Stimulated activated naive B cell treated with anti-CD40 and anti-IgM and Interleukin-4, amounts not matched to agents 10 μg/mL and 1 μg/mL and 100 μg/mL, for 72 hours (primary cell): ENCODE results near the gene ZNF280C.
"Not testable (repeated sequence)": the region's sequence is repeated elsewhere in the genome, so short reads cannot be mapped to it uniquely, and the experiment has no call there.

ENCODE experiments used
- ATAC-seq, 2 donors: fragments of 150-1000 bp; cut with Tn5 transposase; replicated peaks; 2 replicates each; pipeline ENCODE4 v1.10.0; 2021; ENCODE audit warnings: moderate library complexity in 1 of 2
- DNase-seq: peaks from one replicate; pipeline ENCODE4 v3.0.0; 2021
- H3K27ac Mint-ChIP-seq: one replicate; pipeline ENCODE4 v1.8.0; 2022; ENCODE audit warnings: mild to moderate bottlenecking, mixed read lengths
- H3K27me3 Mint-ChIP-seq, 2 donors: one replicate each; pipeline ENCODE4 v1.8.0; 2022; ENCODE audit warnings: mixed read lengths in 2 of 2
- H3K36me3 Mint-ChIP-seq, 2 donors: one replicate each; pipeline ENCODE4 v1.8.0; 2022; ENCODE audit warnings: mixed read lengths in 2 of 2, mild to moderate bottlenecking in 1 of 2
- H3K4me1 Mint-ChIP-seq, 2 donors: one replicate each; pipeline ENCODE4 v1.8.0; 2022; ENCODE audit warnings: mixed read lengths in 2 of 2, mild to moderate bottlenecking in 1 of 2
- H3K4me3 Mint-ChIP-seq, 2 donors: one replicate each; pipeline ENCODE4 v1.8.0; 2022; ENCODE audit warnings: mild to moderate bottlenecking in 2 of 2, mixed read lengths in 2 of 2, moderate library complexity in 1 of 2
- H3K9me3 Mint-ChIP-seq, 2 donors: one replicate each; pipeline ENCODE4 v1.8.0; 2022; ENCODE audit warnings: mixed read lengths in 2 of 2, mild to moderate bottlenecking in 1 of 2

ZNF280C gene

GRCh38 chrX:130280901-130281300 is 12.2 kb upstream of the ZNF280C start:
- no peak overlapping the region for H3K27ac Mint-ChIP-seq
- H3K9me3 Mint-ChIP-seq, result no peaks in the 10 kb centered on the region
- ATAC-seq (no peak), DNase-seq (no peak)
- H3K4me3 Mint-ChIP-seq, result no peak overlapping the region
- H3K36me3 Mint-ChIP-seq, result no peaks in the 10 kb centered on the region
- H3K27me3 Mint-ChIP-seq, result peaks cover 12 to 13% of the 10 kb centered on the region in 2 donors
- H3K4me1 Mint-ChIP-seq, result no peaks in the 10 kb centered on the region

- not testable (repeated sequence) for H3K4me3 Mint-ChIP-seq, ATAC-seq, H3K36me3 Mint-ChIP-seq, H3K27ac Mint-ChIP-seq, DNase-seq, H3K9me3 Mint-ChIP-seq, H3K27me3 Mint-ChIP-seq, H3K4me1 Mint-ChIP-seq
These were observed 3.6 kb upstream of the ZNF280C start for GRCh38 chrX:130272253-130272652.

- not testable (repeated sequence) for H3K4me3 Mint-ChIP-seq, DNase-seq, H3K9me3 Mint-ChIP-seq, H3K4me1 Mint-ChIP-seq, ATAC-seq, H3K36me3 Mint-ChIP-seq, H3K27me3 Mint-ChIP-seq, H3K27ac Mint-ChIP-seq
These were observed 692 bp upstream of the ZNF280C start for GRCh38 chrX:130269391-130269790.

GRCh38 chrX:130267956-130268448 is 697 bp downstream of the ZNF280C start:
- Mint-ChIP-seq H3K9me3 (peaks cover 0 to 4% of the 10 kb centered on the region in 2 donors), H3K4me3 (peak overlapping the region; percentile 85 to 98), H3K36me3 (peaks cover 0 to 3% of the 10 kb centered on the region in 2 donors), H3K4me1 (peaks cover 7 to 8% of the 10 kb centered on the region in 2 donors), H3K27ac (peak overlapping the region; percentile 95), H3K27me3 (no peaks in the 10 kb centered on the region)
- peak; percentile 11 to 18 for ATAC-seq
- no peak for DNase-seq

- H3K9me3 Mint-ChIP-seq, result no peaks in the 10 kb centered on the region
- H3K27me3 Mint-ChIP-seq, result no peaks in the 10 kb centered on the region
- H3K27ac Mint-ChIP-seq, result no peak overlapping the region
- H3K4me1 Mint-ChIP-seq, result peaks cover 4 to 7% of the 10 kb centered on the region in 2 donors
- DNase-seq (no peak), ATAC-seq (no peak)
- H3K36me3 Mint-ChIP-seq, result no peaks in the 10 kb centered on the region
- H3K4me3 Mint-ChIP-seq, result no peak overlapping the region
These were observed 4.1 kb downstream of the ZNF280C start for GRCh38 chrX:130264573-130264972.

- ATAC-seq, result no peak
- peaks cover 0 to 4% of the 10 kb centered on the region in 2 donors for H3K36me3 Mint-ChIP-seq
- DNase-seq, result no peak
- H3K4me3 Mint-ChIP-seq, result no peak overlapping the region
- H3K4me1 Mint-ChIP-seq, result peaks cover 4 to 7% of the 10 kb centered on the region in 2 donors
- H3K27ac Mint-ChIP-seq, result no peak overlapping the region
- no peaks in the 10 kb centered on the region for H3K27me3 Mint-ChIP-seq
- no peaks in the 10 kb centered on the region for H3K9me3 Mint-ChIP-seq
These were observed 5.7 kb downstream of the ZNF280C start for GRCh38 chrX:130263016-130263415.

GRCh38 chrX:130262231-130262630 is 6.5 kb downstream of the ZNF280C start:
- Mint-ChIP-seq H3K27me3 (no peaks in the 10 kb centered on the region), H3K4me1 (peaks cover 0 to 2% of the 10 kb centered on the region in 2 donors), H3K9me3 (no peaks in the 10 kb centered on the region), H3K27ac (no peak overlapping the region), H3K4me3 (no peak overlapping the region), H3K36me3 (peaks cover 0 to 4% of the 10 kb centered on the region in 2 donors)
- no peak for DNase-seq
- ATAC-seq, result no peak

- Mint-ChIP-seq H3K36me3 (peaks cover under 1 to 4% of the 10 kb centered on the region in 2 donors), H3K4me1 (peaks cover 0 to 2% of the 10 kb centered on the region in 2 donors), H3K27me3 (no peaks in the 10 kb centered on the region), H3K27ac (no peak overlapping the region), H3K4me3 (no peak overlapping the region), H3K9me3 (no peaks in the 10 kb centered on the region)
- no peak for ATAC-seq
- no peak for DNase-seq
These were observed 7.3 kb downstream of the ZNF280C start for GRCh38 chrX:130261296-130261893.

- H3K27ac Mint-ChIP-seq, result no peak overlapping the region
- no peak overlapping the region for H3K4me3 Mint-ChIP-seq
- H3K9me3 Mint-ChIP-seq, result no peaks in the 10 kb centered on the region
- DNase-seq (no peak), ATAC-seq (no peak)
- peaks cover 0 to 2% of the 10 kb centered on the region in 2 donors for H3K4me1 Mint-ChIP-seq
- H3K36me3 Mint-ChIP-seq, result peaks cover 6 to 7% of the 10 kb centered on the region in 2 donors
- no peaks in the 10 kb centered on the region for H3K27me3 Mint-ChIP-seq
These were observed 8.4 kb downstream of the ZNF280C start for GRCh38 chrX:130260316-130260715.

GRCh38 chrX:130253916-130254315 is 14.8 kb downstream of the ZNF280C start:
- no peak overlapping the region for H3K27ac Mint-ChIP-seq
- peaks cover 15 to 24% of the 10 kb centered on the region in 2 donors for H3K36me3 Mint-ChIP-seq
- H3K4me1 Mint-ChIP-seq, result peaks cover 0 to 16% of the 10 kb centered on the region in 2 donors
- ATAC-seq, result no peak
- no peak for DNase-seq
- H3K4me3 Mint-ChIP-seq, result no peak overlapping the region
- peaks cover 3 to 4% of the 10 kb centered on the region in 2 donors for H3K9me3 Mint-ChIP-seq
- no peaks in the 10 kb centered on the region for H3K27me3 Mint-ChIP-seq

GRCh38 chrX:130251671-130252070 is 17.0 kb downstream of the ZNF280C start:
- Mint-ChIP-seq H3K27ac (no peak overlapping the region), H3K36me3 (peaks cover 14 to 26% of the 10 kb centered on the region in 2 donors), H3K27me3 (peaks cover 0 to 4% of the 10 kb centered on the region in 2 donors), H3K4me1 (peaks cover 0 to 16% of the 10 kb centered on the region in 2 donors), H3K4me3 (no peak overlapping the region), H3K9me3 (peaks cover 3 to 4% of the 10 kb centered on the region in 2 donors)
- no peak for ATAC-seq
- DNase-seq, result no peak

GRCh38 chrX:130247996-130248395 is 20.7 kb downstream of the ZNF280C start:
- no peak for ATAC-seq

GRCh38 chrX:130246084-130246483 is 22.6 kb downstream of the ZNF280C start:
- no peak for ATAC-seq
- Mint-ChIP-seq H3K27ac (no peak overlapping the region), H3K9me3 (no peaks in the 10 kb centered on the region), H3K27me3 (peaks cover 0 to 4% of the 10 kb centered on the region in 2 donors), H3K4me3 (no peak overlapping the region), H3K4me1 (no peaks in the 10 kb centered on the region), H3K36me3 (peaks cover 2 to 11% of the 10 kb centered on the region in 2 donors)
- DNase-seq, result no peak

More at GRCh38 chrX:130247996-130248395, 20.7 kb downstream of the ZNF280C start:
- DNase-seq, result no peak
- no peak overlapping the region for H3K4me3 Mint-ChIP-seq
- H3K36me3 Mint-ChIP-seq, result peaks cover 6 to 16% of the 10 kb centered on the region in 2 donors
- no peaks in the 10 kb centered on the region for H3K9me3 Mint-ChIP-seq
- H3K27ac Mint-ChIP-seq, result no peak overlapping the region
- peaks cover 0 to 4% of the 10 kb centered on the region in 2 donors for H3K27me3 Mint-ChIP-seq
- no peaks in the 10 kb centered on the region for H3K4me1 Mint-ChIP-seq

- Mint-ChIP-seq H3K4me1 (no peaks in the 10 kb centered on the region), H3K36me3 (peaks cover 2 to 11% of the 10 kb centered on the region in 2 donors), H3K27ac (no peak overlapping the region), H3K4me3 (no peak overlapping the region), H3K27me3 (peaks cover 0 to 4% of the 10 kb centered on the region in 2 donors), H3K9me3 (no peaks in the 10 kb centered on the region)
- no peak for ATAC-seq
- no peak for DNase-seq
These were observed 23.3 kb downstream of the ZNF280C start for GRCh38 chrX:130245441-130245840.

GRCh38 chrX:130231184-130231583 is 37.5 kb downstream of the ZNF280C start:
- H3K36me3 Mint-ChIP-seq, result peaks cover 8 to 12% of the 10 kb centered on the region in 2 donors
- not testable (repeated sequence) for ATAC-seq, H3K27me3 Mint-ChIP-seq, H3K4me3 Mint-ChIP-seq, H3K27ac Mint-ChIP-seq, DNase-seq, H3K4me1 Mint-ChIP-seq, H3K9me3 Mint-ChIP-seq
